GM13976 (cell line): Measurements from ENCODE around the gene KRTDAP.

ENCODE experiments used
- DNase-seq: peaks from one replicate; pipeline ENCODE4 v3.0.0; 2012; ENCODE audit warnings: low spot score
- CTCF ChIP-seq: IDR thresholded peaks from 2 replicates; pipeline ENCODE4 v1.5.1; 2012; ENCODE audit warnings: borderline replicate concordance, mild to moderate bottlenecking; ENCODE audit not compliant: insufficient read depth; ENCODE audit errors: extremely low read depth, missing control alignments, control extremely low read depth
- in situ Hi-C: fragments of 300-500 bp; cut with MboI; formaldehyde crosslinking; loops from one replicate; pipeline ENCODE4 v1.12.0; 2022; ENCODE audit warnings: low sequenced_read_pairs, mixed read lengths, inconsistent platforms; ENCODE audit not compliant: unreplicated experiment

KRTDAP gene

GRCh38 chr19:35509018-35509652, 18.9 kb upstream of the KRTDAP start:
- TF ChIP-seq CTCF, result no peak
- DNase-seq, result peak; percentile 87
- in situ Hi-C loops, result no loop called here

- no peak for DNase-seq
- in situ Hi-C loops, result no loop called here
- TF ChIP-seq CTCF, result no peak
Observed at GRCh38 chr19:35508129-35508528, 17.9 kb upstream of the KRTDAP start.

- no peak for DNase-seq
- TF ChIP-seq CTCF, result no peak
- in situ Hi-C loops, result no loop called here
Observed at GRCh38 chr19:35507561-35507960, 17.3 kb upstream of the KRTDAP start.

- in situ Hi-C loops, result no loop called here
- DNase-seq, result no peak
- TF ChIP-seq CTCF, result no peak
Observed at GRCh38 chr19:35506011-35506410, 15.7 kb upstream of the KRTDAP start.

GRCh38 chr19:35502751-35503150, 12.5 kb upstream of the KRTDAP start:
- no peak for TF ChIP-seq CTCF
- no peak for DNase-seq
- in situ Hi-C loops, result no loop called here

- no peak for TF ChIP-seq CTCF
- in situ Hi-C loops, result no loop called here
- no peak for DNase-seq
Observed at GRCh38 chr19:35501684-35502083, 11.4 kb upstream of the KRTDAP start.

- in situ Hi-C loops, result no loop called here
- no peak for DNase-seq
- no peak for TF ChIP-seq CTCF
Observed at GRCh38 chr19:35500611-35501010, 10.3 kb upstream of the KRTDAP start.
